C4-2B (cell line): ENCODE results near the gene ZNF644.
"Not testable (repeated sequence)": the region's sequence is repeated elsewhere in the genome, so short reads cannot be mapped to it uniquely, and the experiment has no call there.

ENCODE experiments used
- CTCF ChIP-seq: fragments of 450-650 bp; conservative IDR thresholded peaks from 2 replicates; pipeline ENCODE4 v1.5.1; 2017; ENCODE audit warnings: mild to moderate bottlenecking
- ZFX ChIP-seq: fragments of 450-650 bp; IDR thresholded peaks from 2 replicates; pipeline ENCODE4 v1.6.1; 2017

DNA sequence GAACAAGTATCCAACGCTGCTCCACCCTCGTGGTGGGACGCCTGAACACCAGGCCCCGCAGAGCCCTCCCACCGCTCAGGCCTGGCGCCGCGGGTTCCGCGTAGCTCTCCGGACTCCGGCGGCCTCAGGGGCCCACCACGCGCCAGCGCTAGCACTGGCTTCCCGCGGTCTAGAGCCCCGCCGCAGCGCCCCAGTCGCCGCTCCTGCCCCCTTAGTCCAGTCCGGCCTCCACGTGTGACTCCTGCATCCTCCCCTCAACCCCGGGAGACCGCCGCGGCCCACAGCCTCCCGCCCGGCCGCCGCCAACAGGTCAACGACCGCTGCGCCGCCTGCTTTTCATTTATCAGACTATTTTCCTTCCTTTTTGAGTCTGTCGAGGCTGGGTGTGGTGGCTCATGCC, 128.2 kb downstream of the ZNF644 start:
- TF ChIP-seq CTCF, ZFX: not testable (repeated sequence)
